Activated CD4-positive, alpha-beta T cell treated with anti-CD3 and anti-CD28 coated beads for 36 hours (primary cell): ENCODE measurements around the gene AGR3. TPM values are rescaled to one million over a fixed set of nuclear protein-coding genes. Genes with fewer than 3 reads are reported as not detected.

Source experiments
- ATAC-seq: fragments of 200-7000 bp; cut with Tn5 transposase; one replicate; pipeline ENCODE4 v1.10.0; 2021; ENCODE audit warnings: mild to moderate bottlenecking, moderate library complexity
- CTCF ChIA-PET: fragments of 350-600 bp; sonication (Branson Sonifier 250); formaldehyde crosslinking; loops from one replicate; lab custom pipeline; 2021; ENCODE audit warnings: antibody characterized with exemption; lab: Charles Lee
- POLR2A ChIA-PET: fragments of 350-600 bp; sonication (Branson Sonifier 250); formaldehyde crosslinking; loops from one replicate; lab custom pipeline; 2021; ENCODE audit warnings: antibody characterized with exemption, inconsistent platforms; lab: Charles Lee
- DNase-seq: peaks from one replicate; pipeline ENCODE4 v3.0.0-alpha.2; 2020
- H3K27ac Mint-ChIP-seq: one replicate; pipeline ENCODE4 v1.8.0; 2021; ENCODE audit warnings: mixed read lengths
- H3K27me3 Mint-ChIP-seq: one replicate; pipeline ENCODE4 v1.8.0; 2021; ENCODE audit warnings: mixed read lengths
- H3K36me3 Mint-ChIP-seq: one replicate; pipeline ENCODE4 v1.8.0; 2021; ENCODE audit warnings: low read depth, mixed read lengths
- H3K4me1 Mint-ChIP-seq: one replicate; pipeline ENCODE4 v1.8.0; 2021; ENCODE audit warnings: mixed read lengths
- H3K4me3 Mint-ChIP-seq: one replicate; pipeline ENCODE4 v1.8.0; 2021; ENCODE audit warnings: mild to moderate bottlenecking, moderate library complexity, mixed read lengths
- H3K9me3 Mint-ChIP-seq: one replicate; pipeline ENCODE4 v1.8.0; 2021; ENCODE audit warnings: low read depth, mixed read lengths
- intact Hi-C, 2 experiments: fragments of 100-400 bp; cut with DNase I in 1 of 2; cut with micrococcal nuclease in 1 of 2; formaldehyde crosslinking; loops; one replicate each; pipeline versions ENCODE4 v1.14.2 to v1.15.1; 2022 to 2024; cut with DNase I, micrococcal nuclease
- total RNA-seq, 2 experiments: library from RNA; stranded (reverse); gene quantifications; one replicate each; pipeline ENCODE4 v1.2.3, GENCODE V29; 2021

The AGR3 gene
- total RNA-seq, 2 experiments from 2014 or later, result not detected

DNA sequence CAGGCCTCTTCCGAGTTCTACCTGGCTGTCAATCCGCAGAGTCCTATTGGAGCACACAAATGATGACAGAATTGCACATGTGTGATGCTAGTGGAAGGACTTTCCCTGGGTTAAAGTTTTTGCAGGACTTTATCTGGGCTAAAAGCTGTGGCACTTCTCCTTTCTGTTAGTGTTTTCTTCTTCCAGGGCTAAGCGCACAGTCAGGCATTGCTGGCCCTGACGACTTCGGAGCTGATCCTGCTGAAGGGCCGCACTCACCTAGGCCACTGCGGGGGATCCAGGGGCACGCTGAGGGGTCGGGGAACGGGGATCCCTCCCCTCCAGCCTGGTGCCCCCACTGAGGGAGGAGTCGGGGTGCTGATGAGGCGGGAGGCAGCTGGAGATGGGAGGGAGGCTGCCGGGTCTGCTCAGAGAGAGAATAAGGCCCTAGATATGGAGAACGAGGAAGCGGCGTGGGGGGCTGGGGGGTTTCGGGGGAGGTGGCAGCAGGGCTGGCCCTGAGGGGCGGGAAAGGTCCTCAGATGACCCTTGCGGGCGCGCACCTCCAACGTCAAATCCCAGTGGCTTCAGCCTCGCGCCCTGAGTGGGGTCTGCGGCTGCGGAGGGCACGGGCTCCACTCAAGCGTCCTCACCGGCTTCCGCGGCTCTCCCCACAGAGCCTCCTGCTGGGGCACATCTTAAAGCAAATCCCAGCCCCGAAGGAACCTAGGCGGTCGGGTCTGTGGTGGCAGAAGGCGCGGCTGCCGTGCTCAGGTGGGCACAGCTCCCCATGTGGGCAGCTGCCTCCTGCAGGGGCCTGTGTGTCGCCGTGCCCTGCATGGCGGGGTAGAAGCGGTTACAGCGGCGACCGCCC lies 30.9 kb downstream of the AGR3 start:
- H3K4me1 Mint-ChIP-seq, result no peaks in the 10 kb centered on the region
- DNase-seq (no peak), ATAC-seq (no peak)
- ChIA-PET CTCF (no interaction called here), POLR2A (no interaction called here)
- H3K9me3 Mint-ChIP-seq, result no peaks in the 10 kb centered on the region
- intact Hi-C loops, result no loop called here
- H3K4me3 Mint-ChIP-seq, result no peak overlapping the region
- H3K36me3 Mint-ChIP-seq, result no peaks in the 10 kb centered on the region
- no peak overlapping the region for H3K27ac Mint-ChIP-seq
- peaks cover 23% of the 10 kb centered on the region for H3K27me3 Mint-ChIP-seq

DNA sequence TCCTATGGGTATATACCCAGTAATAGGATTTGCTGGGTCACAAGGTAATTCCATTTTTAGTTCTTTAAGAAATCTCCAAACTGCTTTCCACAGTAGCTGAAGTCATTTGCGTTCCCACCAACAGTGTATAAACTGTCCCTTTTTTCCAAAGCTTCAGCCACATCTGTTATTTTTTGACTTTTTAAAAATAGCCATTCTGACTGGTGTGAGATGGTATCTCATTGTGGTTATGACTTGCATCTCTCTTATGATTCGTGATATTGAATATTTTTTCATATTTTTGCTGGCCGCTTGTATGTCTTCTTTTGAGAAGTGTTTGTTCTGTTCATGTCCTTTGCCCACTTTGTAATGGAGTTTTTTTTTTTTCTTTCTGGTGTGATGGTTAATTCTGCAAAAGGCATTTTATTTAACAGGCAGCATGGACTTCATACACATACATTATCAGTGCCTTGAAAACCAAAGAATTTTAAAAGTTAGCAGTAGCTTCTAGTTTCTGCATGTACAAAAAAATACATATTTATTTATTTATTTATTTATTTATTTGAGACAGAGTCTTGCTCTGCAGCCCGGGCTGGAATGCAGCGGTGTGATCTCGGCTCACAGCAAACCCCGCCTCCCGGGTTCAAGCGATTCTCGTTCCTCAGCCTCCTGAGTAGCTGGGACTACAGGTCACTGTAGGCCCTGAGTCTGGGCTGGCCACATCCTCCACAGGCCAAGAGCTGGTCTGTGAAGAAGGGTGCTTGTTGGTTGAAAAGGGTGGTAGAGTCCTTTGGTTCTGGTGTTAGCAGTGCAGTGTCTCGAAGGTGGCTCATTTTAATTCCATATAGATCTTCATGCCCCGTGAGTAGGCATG lies 32.3 kb downstream of the AGR3 start:
- ATAC-seq (no peak), DNase-seq (no peak)
- H3K27ac Mint-ChIP-seq, result no peak overlapping the region
- ChIA-PET CTCF (interaction anchor here (0.6 to 1.1 kb wide), 3 partner anchors 9 to 999 kb away, joined by 4 to 5 read pairs (median 4); no protein-coding TSS in a partner anchor), POLR2A (no interaction called here)
- H3K27me3 Mint-ChIP-seq, result peaks cover 23% of the 10 kb centered on the region
- H3K4me1 Mint-ChIP-seq, result no peaks in the 10 kb centered on the region
- H3K4me3 Mint-ChIP-seq, result no peak overlapping the region
- intact Hi-C loops, result no loop called here
- no peaks in the 10 kb centered on the region for H3K9me3 Mint-ChIP-seq
- H3K36me3 Mint-ChIP-seq, result no peaks in the 10 kb centered on the region

DNA sequence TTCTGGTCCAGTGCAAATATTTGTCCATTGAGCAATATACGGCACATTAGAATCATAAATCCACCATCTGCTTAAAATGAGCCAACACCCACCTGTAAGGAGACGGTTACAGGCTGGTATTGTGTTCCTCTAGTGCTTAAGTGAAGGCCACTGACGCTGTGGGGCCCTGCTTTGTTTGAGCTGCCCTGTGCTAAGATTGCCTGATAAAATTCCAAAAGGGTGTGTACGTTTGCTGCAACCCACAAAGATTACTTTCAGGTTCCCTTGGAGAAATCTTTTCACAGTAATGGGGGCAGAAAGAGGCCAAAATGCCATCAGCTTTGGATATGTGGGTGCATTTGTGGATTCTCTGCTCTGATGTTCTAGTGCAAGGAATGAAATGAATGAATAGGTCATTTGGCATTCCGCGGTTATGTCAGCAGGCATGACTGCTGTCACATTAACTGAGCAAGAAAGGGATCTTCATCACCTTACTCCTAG lies 34.4 kb downstream of the AGR3 start:
- no peaks in the 10 kb centered on the region for H3K9me3 Mint-ChIP-seq
- H3K4me1 Mint-ChIP-seq, result no peaks in the 10 kb centered on the region
- no peaks in the 10 kb centered on the region for H3K36me3 Mint-ChIP-seq
- DNase-seq (no peak), ATAC-seq (no peak)
- peaks cover 20% of the 10 kb centered on the region for H3K27me3 Mint-ChIP-seq
- no peak overlapping the region for H3K27ac Mint-ChIP-seq
- no peak overlapping the region for H3K4me3 Mint-ChIP-seq
- CTCF ChIA-PET, result no interaction called here
- intact Hi-C loops, result no loop called here
- POLR2A ChIA-PET, result no interaction called here

DNA sequence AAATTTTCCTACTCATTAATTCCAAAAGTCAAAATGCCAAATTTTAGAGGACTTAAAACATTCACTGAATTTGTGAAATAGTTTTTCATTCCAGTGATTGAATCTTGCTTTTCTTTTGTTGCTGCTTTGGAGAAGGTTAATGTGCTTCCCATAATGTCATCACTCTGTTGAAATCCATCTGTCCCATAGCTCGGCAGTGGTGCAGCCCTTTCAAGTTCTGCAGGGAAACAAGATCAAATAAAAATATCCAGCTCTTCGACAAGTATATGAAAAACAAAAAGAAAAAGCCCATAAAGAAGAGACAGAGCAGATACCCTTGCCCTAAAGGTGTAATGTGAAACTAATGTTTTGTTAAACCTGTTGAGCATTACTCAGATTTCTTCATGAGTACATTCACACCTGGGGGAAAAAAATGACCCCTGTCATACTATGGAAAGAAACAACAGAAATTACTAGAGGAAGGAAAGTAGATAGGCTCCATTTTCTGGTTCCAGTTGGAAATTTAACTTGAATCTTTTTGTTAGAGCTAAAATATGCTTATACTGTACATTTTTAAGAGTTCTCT lies 35.1 kb downstream of the AGR3 start:
- Mint-ChIP-seq H3K4me3 (no peak overlapping the region), H3K36me3 (no peaks in the 10 kb centered on the region), H3K27me3 (peaks cover 17% of the 10 kb centered on the region), H3K4me1 (no peaks in the 10 kb centered on the region), H3K27ac (no peak overlapping the region), H3K9me3 (no peaks in the 10 kb centered on the region)
- ChIA-PET POLR2A (no interaction called here), CTCF (interaction anchor here (0.7 kb wide), 1 partner anchor 43 kb away, joined by 3 read pairs; no protein-coding TSS in a partner anchor)
- intact Hi-C loops, result no loop called here
- DNase-seq (no peak), ATAC-seq (no peak)

DNA sequence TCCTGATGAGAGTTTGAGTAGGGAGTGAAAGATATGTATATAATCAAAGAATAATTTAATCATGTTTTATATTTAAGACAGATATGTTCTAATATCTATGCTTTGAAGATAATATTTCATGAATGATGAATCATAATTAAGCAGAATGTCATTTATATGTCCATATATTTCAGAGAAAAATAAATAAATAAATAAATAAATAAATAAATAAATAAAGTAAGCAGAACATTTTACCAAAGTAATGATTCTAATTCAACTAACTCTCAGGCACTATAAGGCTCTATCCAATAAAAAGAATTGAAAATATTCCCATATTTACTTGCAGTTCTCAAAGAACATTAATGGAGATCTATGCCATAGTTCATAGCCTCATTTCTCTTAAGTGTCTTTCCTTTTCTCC lies 36.0 kb downstream of the AGR3 start:
- DNase-seq, result no peak
- H3K27ac Mint-ChIP-seq, result no peak overlapping the region
- no peaks in the 10 kb centered on the region for H3K36me3 Mint-ChIP-seq
- CTCF ChIA-PET, result no interaction called here
- H3K27me3 Mint-ChIP-seq, result peaks cover 11% of the 10 kb centered on the region
- ATAC-seq, result no peak
- H3K9me3 Mint-ChIP-seq, result no peaks in the 10 kb centered on the region
- intact Hi-C loops, result no loop called here
- no peaks in the 10 kb centered on the region for H3K4me1 Mint-ChIP-seq
- no peak overlapping the region for H3K4me3 Mint-ChIP-seq
- POLR2A ChIA-PET, result no interaction called here

DNA sequence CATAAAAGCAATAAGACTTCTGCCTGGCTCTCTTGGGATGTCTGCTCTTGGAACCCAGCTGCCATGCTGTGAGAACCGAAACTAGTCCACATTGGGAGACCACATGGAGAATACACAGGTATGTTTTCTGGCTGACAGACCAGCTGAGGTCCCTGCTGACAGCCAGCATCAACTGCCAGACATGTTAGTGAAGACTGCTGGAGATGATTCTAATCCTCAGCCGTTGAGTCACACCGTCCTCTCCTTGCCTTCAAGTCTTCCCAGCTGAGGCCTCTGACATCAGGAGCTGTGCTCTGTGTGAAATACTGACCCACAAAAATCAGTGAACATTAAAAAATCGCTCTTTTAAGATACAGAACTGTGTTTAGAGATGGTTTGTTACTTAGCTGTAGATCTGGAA lies 40.1 kb downstream of the AGR3 start:
- Mint-ChIP-seq H3K36me3 (no peaks in the 10 kb centered on the region), H3K9me3 (no peaks in the 10 kb centered on the region), H3K27me3 (no peaks in the 10 kb centered on the region), H3K27ac (no peak overlapping the region), H3K4me3 (no peak overlapping the region), H3K4me1 (no peaks in the 10 kb centered on the region)
- ATAC-seq (no peak), DNase-seq (no peak)
- intact Hi-C loops, result no loop called here
- ChIA-PET POLR2A (no interaction called here), CTCF (interaction anchor here (0.6 to 1.1 kb wide), 2 partner anchors 14 to 241 kb away, joined by 3 read pairs; no protein-coding TSS in a partner anchor)

DNA sequence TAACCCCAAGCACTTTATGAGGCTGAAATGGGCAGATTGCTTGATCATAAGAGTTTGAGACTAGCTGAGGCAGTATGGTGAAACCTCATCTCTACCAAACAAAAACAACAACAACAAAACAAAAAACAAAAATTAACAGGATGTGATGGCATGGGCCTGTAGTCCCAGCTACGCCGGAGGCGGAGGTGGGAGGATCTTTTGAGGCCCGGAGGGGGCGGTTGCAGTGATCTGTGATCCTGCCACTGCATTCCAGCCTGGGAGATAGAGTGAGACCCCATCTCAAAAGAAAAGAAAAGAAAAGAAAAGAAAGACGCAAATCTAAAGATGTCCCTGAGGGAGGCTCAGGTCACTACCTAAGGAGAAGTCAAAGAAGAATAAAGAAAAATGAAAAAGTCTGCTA lies 41.7 kb downstream of the AGR3 start:
- intact Hi-C loops, result no loop called here
- DNase-seq, result no peak
- no peaks in the 10 kb centered on the region for H3K9me3 Mint-ChIP-seq
- POLR2A ChIA-PET, result no interaction called here
- no peaks in the 10 kb centered on the region for H3K4me1 Mint-ChIP-seq
- no peak for ATAC-seq
- H3K27me3 Mint-ChIP-seq, result no peaks in the 10 kb centered on the region
- H3K4me3 Mint-ChIP-seq, result no peak overlapping the region
- no peak overlapping the region for H3K27ac Mint-ChIP-seq
- CTCF ChIA-PET, result interaction anchor here (1.3 kb wide), 1 partner anchor 39 kb away, joined by 4 read pairs; no protein-coding TSS in a partner anchor
- no peaks in the 10 kb centered on the region for H3K36me3 Mint-ChIP-seq

DNA sequence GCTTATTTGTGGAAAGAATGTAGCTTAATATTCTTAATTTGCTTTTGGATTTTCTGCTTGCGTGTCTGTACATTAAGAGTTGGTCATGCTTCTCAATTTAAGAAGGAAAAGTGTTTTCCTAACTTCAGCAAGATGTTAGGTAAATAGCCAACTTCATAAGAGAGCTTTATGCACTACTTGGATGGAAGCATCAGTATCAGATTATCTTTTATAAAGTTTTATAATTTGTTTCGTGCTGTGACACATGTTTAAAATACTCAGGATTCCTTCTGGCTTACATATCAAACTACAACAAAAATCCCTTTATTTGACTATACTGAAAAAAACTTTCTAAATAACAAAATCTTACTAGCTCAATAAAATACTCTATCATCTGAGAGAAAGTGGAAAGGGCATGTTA lies 42.1 kb downstream of the AGR3 start:
- H3K4me1 Mint-ChIP-seq, result no peaks in the 10 kb centered on the region
- no peak overlapping the region for H3K27ac Mint-ChIP-seq
- ATAC-seq (no peak), DNase-seq (no peak)
- ChIA-PET CTCF (interaction anchor here (1.3 kb wide), 1 partner anchor 38 kb away, joined by 4 read pairs; no protein-coding TSS in a partner anchor), POLR2A (no interaction called here)
- no peaks in the 10 kb centered on the region for H3K9me3 Mint-ChIP-seq
- H3K36me3 Mint-ChIP-seq, result no peaks in the 10 kb centered on the region
- H3K27me3 Mint-ChIP-seq, result no peaks in the 10 kb centered on the region
- intact Hi-C loops, result no loop called here
- no peak overlapping the region for H3K4me3 Mint-ChIP-seq

DNA sequence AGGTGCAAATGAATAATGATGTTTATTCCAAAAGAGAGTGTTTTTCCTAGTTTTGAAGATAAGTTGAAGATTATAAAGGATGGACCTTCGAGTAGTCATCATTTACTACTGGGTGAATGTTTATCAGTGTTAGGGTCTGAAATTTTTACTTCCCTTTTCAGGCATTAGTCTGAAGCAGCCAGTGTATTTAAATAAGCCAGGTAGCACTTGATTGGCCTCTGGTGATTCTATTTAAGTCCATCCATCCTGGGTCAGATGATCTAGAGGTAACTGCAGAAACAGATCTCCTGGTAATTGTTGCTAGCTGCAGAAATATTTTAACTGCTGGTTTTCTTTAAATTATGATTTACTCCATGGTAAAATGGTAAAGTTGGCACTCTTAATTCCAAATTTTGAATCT lies 42.9 kb downstream of the AGR3 start:
- DNase-seq, result no peak
- ChIA-PET POLR2A (no interaction called here), CTCF (no interaction called here)
- Mint-ChIP-seq H3K9me3 (no peaks in the 10 kb centered on the region), H3K36me3 (no peaks in the 10 kb centered on the region), H3K27ac (no peak overlapping the region), H3K4me1 (no peaks in the 10 kb centered on the region), H3K4me3 (no peak overlapping the region), H3K27me3 (no peaks in the 10 kb centered on the region)
- intact Hi-C loops, result no loop called here
- ATAC-seq, result no peak

DNA sequence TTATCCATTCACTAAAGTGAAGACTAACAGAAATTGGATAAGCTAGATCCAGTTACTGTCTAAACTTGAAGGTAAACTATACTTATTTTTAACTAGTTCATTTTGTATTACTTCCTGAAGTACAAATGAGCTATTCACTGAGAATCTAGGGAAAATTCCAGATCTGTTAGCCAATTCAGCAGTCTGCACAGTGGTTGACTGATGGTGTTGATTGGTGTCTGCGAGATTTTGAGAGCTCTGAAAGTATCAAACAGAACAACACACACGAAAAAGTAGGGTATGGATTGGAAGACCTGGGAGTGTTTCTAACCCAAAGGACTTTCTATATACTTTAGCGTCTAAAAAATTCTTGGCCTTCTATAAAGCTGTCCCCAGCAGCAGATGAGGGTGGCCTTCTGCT lies 43.4 kb downstream of the AGR3 start:
- intact Hi-C loops, result no loop called here
- no peak for DNase-seq
- POLR2A ChIA-PET, result no interaction called here
- Mint-ChIP-seq H3K27ac (no peak overlapping the region), H3K9me3 (no peaks in the 10 kb centered on the region), H3K4me1 (no peaks in the 10 kb centered on the region), H3K36me3 (no peaks in the 10 kb centered on the region), H3K27me3 (no peaks in the 10 kb centered on the region), H3K4me3 (no peak overlapping the region)
- no peak for ATAC-seq
- CTCF ChIA-PET, result no interaction called here

DNA sequence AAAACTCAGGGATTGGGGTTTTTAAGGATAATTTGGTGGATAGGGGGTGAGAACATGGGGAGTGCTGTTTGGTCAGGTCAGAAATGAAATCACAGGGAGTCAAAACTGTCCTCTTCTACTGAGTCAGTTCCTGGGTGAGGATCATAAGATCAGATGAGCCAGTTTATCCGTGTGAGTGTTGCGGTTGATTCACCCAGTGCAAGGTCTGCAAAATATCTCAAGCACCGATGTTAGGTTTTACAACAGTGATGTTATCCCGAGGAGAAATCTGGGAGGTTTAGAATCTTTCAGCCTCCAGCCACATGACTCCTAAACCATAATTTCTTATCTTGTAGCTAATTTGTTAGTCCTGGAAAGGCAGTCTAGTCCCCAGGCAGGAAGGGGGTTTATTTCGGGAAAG lies 45.3 kb downstream of the AGR3 start:
- Mint-ChIP-seq H3K9me3 (no peaks in the 10 kb centered on the region), H3K27ac (no peak overlapping the region), H3K4me3 (no peak overlapping the region), H3K27me3 (no peaks in the 10 kb centered on the region), H3K36me3 (no peaks in the 10 kb centered on the region), H3K4me1 (no peaks in the 10 kb centered on the region)
- intact Hi-C loops, result no loop called here
- ATAC-seq, result no peak
- DNase-seq, result no peak
- CTCF ChIA-PET, result no interaction called here
- POLR2A ChIA-PET, result no interaction called here
